ENCODE results near the gene PUSL1.

- TF ChIP-seq RCOR1 (IDR thresholded peaks at IDR 0.05; ENCODE audit: low read depth, low read length) (no peak), POLR2A (IDR thresholded peaks at IDR 0.05; ENCODE audit: low read length) (no peak), CTCF (IDR thresholded peaks at IDR 0.05) (no peak), ESRRA (IDR thresholded peaks at IDR 0.05; ENCODE audit: borderline replicate concordance, low read length) (no peak), BHLHE40 (IDR thresholded peaks at IDR 0.05; ENCODE audit: low read depth, low read length) (no peak)
Measured at GRCh38 chr1:1336931-1337792, 28.8 kb downstream of the PUSL1 start.
